HFF-Myc (cell line): ENCODE data around the gene CEP57L1.

Experiments used
- DNase-seq: peaks from one replicate; pipeline ENCODE4 v3.0.0-alpha.2; 2011; ENCODE audit warnings: low read depth; ENCODE audit errors: extremely low read depth
- H3K4me3 ChIP-seq: replicated peaks from 2 replicates; pipeline ENCODE4 v1.5.1; 2011; ENCODE audit warnings: low read depth, mild to moderate bottlenecking, control low read depth, low read length
- TF ChIP-seq, protein P1 (sequence below): IDR thresholded peaks from 2 replicates; pipeline ENCODE4 v1.5.1; 2012; ENCODE audit warnings: mild to moderate bottlenecking, low read depth, low read length, control low read depth; ENCODE audit errors: missing control alignments

Gene CEP57L1

DNA sequence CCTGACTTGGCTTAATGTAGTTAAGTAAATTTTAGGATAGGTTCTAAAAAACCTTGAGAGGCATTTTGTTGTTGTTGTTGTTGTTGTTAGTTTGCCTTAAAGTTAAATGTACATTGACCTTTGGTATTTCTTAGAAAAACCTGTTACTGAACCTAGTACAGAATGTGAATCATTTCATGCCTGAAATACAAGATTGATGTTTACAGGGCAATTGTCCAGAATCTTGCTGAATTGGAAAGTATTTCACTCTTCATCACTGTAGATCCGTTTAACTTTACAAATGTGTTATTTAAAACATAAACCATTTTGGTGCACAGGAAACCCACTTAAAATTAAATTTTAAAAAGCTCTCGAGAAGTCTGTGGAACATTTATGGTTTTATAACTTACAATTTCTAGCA lies 75.0 kb downstream of the CEP57L1 start:
- no peak overlapping the region for H3K4me3 ChIP-seq
- TF ChIP-seq, protein P1, sequence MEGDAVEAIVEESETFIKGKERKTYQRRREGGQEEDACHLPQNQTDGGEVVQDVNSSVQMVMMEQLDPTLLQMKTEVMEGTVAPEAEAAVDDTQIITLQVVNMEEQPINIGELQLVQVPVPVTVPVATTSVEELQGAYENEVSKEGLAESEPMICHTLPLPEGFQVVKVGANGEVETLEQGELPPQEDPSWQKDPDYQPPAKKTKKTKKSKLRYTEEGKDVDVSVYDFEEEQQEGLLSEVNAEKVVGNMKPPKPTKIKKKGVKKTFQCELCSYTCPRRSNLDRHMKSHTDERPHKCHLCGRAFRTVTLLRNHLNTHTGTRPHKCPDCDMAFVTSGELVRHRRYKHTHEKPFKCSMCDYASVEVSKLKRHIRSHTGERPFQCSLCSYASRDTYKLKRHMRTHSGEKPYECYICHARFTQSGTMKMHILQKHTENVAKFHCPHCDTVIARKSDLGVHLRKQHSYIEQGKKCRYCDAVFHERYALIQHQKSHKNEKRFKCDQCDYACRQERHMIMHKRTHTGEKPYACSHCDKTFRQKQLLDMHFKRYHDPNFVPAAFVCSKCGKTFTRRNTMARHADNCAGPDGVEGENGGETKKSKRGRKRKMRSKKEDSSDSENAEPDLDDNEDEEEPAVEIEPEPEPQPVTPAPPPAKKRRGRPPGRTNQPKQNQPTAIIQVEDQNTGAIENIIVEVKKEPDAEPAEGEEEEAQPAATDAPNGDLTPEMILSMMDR, result no peak
- DNase-seq, result no peak

DNA sequence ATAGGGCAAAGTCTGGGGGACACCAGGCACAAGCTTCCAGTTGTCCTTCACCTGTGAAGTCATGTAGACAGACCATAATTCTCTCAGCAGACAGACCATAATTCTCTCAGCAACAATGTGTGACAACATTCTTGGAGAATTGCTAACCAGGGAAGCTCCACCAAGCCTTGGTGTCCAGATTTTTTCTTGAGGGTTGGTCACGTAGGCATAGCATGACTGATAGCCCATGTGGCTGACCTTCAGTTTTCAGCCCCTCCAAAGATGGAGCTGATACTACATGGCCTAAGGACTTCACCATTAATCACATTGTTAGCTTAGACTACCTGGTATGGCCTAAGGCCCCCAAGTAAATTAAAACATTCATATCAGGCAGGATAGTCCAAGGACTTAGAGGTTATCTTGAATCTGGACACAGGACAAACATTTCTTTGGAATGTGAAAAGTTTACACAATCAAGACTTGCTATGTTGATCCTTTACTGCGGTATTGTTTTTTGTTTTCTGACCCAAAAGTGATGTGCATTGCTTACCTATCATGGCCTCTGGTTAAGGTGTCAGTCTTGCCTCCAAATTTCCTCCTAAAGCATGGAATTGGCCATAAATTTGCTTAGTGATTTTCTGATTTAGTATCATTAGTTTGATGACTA lies 76.9 kb downstream of the CEP57L1 start:
- no peak overlapping the region for H3K4me3 ChIP-seq
- TF ChIP-seq, protein P1, result no peak
- no peak for DNase-seq

DNA sequence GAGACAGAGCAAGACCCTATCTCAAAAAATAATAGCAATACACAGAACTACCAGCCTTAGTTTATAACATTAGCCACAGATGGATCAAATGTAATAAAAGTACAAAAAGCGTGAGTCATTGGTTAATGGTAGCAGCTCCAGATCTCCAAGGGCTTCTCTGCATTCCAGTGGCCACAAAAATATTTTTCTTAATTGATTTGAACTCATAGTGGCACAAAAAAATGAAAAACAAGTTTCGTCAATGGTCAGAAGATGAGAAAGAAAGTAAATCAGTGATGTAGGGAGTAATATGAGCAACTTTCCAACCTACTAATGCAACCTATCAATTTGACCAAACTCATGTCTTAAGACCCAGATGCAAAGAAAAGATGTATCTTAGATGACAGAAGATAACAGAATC lies 79.6 kb downstream of the CEP57L1 start:
- H3K4me3 ChIP-seq, result no peak overlapping the region
- TF ChIP-seq, protein P1, result no peak
- peak; percentile 57 for DNase-seq

GRCh38 chr6:109178921-109179320 lies 83.6 kb downstream of the CEP57L1 start:
- TF ChIP-seq, protein P1, result no peak
- no peak overlapping the region for H3K4me3 ChIP-seq
- no peak for DNase-seq

DNA sequence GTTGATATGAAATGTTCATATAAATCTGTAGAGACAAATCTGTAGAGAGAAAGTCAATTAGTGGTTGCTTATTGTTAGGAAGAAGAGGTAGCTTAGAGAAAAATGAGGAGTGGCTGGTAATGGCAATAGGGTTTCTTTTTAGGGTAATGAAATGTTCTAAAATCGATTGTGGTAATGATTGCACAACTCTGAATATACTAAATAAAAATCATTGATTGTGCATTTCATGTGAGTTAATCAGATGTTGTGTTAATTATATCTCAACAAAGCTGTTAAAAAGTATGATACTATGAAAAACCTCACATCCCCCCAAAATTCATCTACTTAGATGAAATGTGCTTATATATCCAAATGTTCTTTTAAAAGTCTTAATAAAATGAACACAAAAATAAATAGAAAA lies 84.2 kb downstream of the CEP57L1 start:
- no peak overlapping the region for H3K4me3 ChIP-seq
- TF ChIP-seq, protein P1, result no peak
- DNase-seq, result no peak

DNA sequence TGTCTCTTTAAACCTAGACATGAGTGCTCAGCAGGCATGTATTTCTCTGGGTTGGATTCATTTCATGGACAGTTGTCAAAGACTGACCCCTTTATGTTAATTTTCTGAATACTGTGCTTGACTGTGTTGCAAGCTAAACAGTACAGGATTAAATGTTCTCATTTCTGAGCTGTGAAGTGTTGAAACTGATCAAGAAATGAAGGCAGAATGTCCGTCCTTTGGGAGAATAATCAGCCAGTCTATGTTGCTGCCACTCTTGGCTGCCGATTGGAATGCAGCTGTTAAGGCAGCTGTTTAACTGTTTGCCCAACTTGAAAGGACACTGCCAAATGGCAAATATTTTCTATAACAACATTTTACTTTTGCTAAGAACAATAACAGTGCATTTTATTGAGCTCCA lies 87.3 kb downstream of the CEP57L1 start:
- no peak overlapping the region for H3K4me3 ChIP-seq
- no peak for DNase-seq
- TF ChIP-seq, protein P1, result no peak

- no peak for DNase-seq
- TF ChIP-seq, protein P1, result no peak
- no peak overlapping the region for H3K4me3 ChIP-seq
Measured at GRCh38 chr6:109183109-109183650, 87.9 kb downstream of the CEP57L1 start.
